ENCODE data around the gene TARBP1. TPM values are rescaled to one million over a fixed set of nuclear protein-coding genes. Genes with fewer than 3 reads are reported as not detected.
"Not testable (repeated sequence)": the region's sequence is repeated elsewhere in the genome, so short reads cannot be mapped to it uniquely, and the experiment has no call there.

Gene TARBP1
- 10 to 100 TPM; 54.7 to 61.1 TPM for total RNA-seq
- 10 to 100 TPM; 12.8 to 15.6 (median 13.2) TPM for polyA plus RNA-seq
- 116 to 197 (median 132) reads per million in 6 experiments for total RNA-seq

- DNase-seq (peak; percentile 66 to 87 (median 76)), ATAC-seq (peak; percentile 67 to 68)
- Mint-ChIP-seq H3K9me3 (no peaks in the 10 kb centered on the region), H3K27me3 (peaks cover 0 to 19% (median 6%) of the 10 kb centered on the region in 5 donors), H3K27ac (peak within 1 kb of the TSS; percentile 61 to 96 (median 92)), H3K36me3 (no peaks in the 10 kb centered on the region), H3K4me3 (peak within 1 kb of the TSS; percentile 81 to 93 (median 90)), H3K4me1 (peaks cover 14 to 42% (median 42%) of the 10 kb centered on the region in 4 donors)
- POLR2A ChIA-PET: interaction anchor here (0.6 to 3.2 kb wide), 15 partner anchors 8 to 1476 kb away, joined by 3 to 30 read pairs (median 3); partner anchors contain the start of genes B3GALNT2, COA6, IRF2BP2 and RBM34
These were observed at the start of gene TARBP1 for GRCh38 chr1:234478481-234479309. TSS of gene TARBP1 (minus strand) at chr1:234479179. CDS start at chr1:234479103, 76 bp downstream.

GRCh38 chr1:234528074-234528865 lies 49.3 kb upstream of the TARBP1 start:
- H3K9me3 Mint-ChIP-seq: no peaks in the 10 kb centered on the region
- POLR2A ChIA-PET: no interaction called here
- no peak overlapping the region for H3K4me3 Mint-ChIP-seq
- peaks cover 0 to 12% (median 6%) of the 10 kb centered on the region in 5 donors for H3K27me3 Mint-ChIP-seq
- no peak for DNase-seq
- peaks cover 3 to 14% (median 5%) of the 10 kb centered on the region in 4 donors for H3K4me1 Mint-ChIP-seq
- H3K36me3 Mint-ChIP-seq: no peaks in the 10 kb centered on the region
- ATAC-seq: no peak
- H3K27ac Mint-ChIP-seq: no peak overlapping the region

- no peaks in the 10 kb centered on the region for H3K9me3 Mint-ChIP-seq
- POLR2A ChIA-PET: no interaction called here
- H3K27ac Mint-ChIP-seq: no peak overlapping the region
- no peak for DNase-seq
- ATAC-seq: no peak
- no peak overlapping the region for H3K4me3 Mint-ChIP-seq
- H3K36me3 Mint-ChIP-seq: no peaks in the 10 kb centered on the region
- H3K4me1 Mint-ChIP-seq: peaks cover 4 to 14% (median 5%) of the 10 kb centered on the region in 4 donors
- H3K27me3 Mint-ChIP-seq: peaks cover 0 to 8% (median 4%) of the 10 kb centered on the region in 5 donors
These were observed 48.4 kb upstream of the TARBP1 start for GRCh38 chr1:234527346-234527745.

GRCh38 chr1:234526922-234527321 lies 47.9 kb upstream of the TARBP1 start:
- peaks cover 4 to 14% (median 5%) of the 10 kb centered on the region in 4 donors for H3K4me1 Mint-ChIP-seq
- H3K4me3 Mint-ChIP-seq: no peak overlapping the region
- peaks cover 0 to 5% (median 3%) of the 10 kb centered on the region in 5 donors for H3K27me3 Mint-ChIP-seq
- no peak overlapping the region for H3K27ac Mint-ChIP-seq
- POLR2A ChIA-PET: no interaction called here
- ATAC-seq (no peak), DNase-seq (no peak)
- no peaks in the 10 kb centered on the region for H3K9me3 Mint-ChIP-seq
- H3K36me3 Mint-ChIP-seq: no peaks in the 10 kb centered on the region

- peaks cover 0 to 6% (median 3%) of the 10 kb centered on the region in 5 donors for H3K27me3 Mint-ChIP-seq
- no peak overlapping the region for H3K4me3 Mint-ChIP-seq
These were observed 46.3 kb upstream of the TARBP1 start for GRCh38 chr1:234525099-234525799.

GRCh38 chr1:234521836-234522235 lies 42.9 kb upstream of the TARBP1 start:
- H3K9me3 Mint-ChIP-seq: no peaks in the 10 kb centered on the region
- H3K4me1 Mint-ChIP-seq: peaks cover 4 to 24% (median 5%) of the 10 kb centered on the region in 4 donors
- ATAC-seq: no peak
- no peaks in the 10 kb centered on the region for H3K36me3 Mint-ChIP-seq
- H3K27ac Mint-ChIP-seq: peak overlapping the region in 2 of 10 donors; percentile 44 to 82
- H3K27me3 Mint-ChIP-seq: peaks cover 0 to 9% (median 3%) of the 10 kb centered on the region in 5 donors
- no peak for DNase-seq
- POLR2A ChIA-PET: interaction anchor here (0.6 to 0.8 kb wide), 2 partner anchors 33 to 92 kb away, joined by 3 read pairs; no protein-coding TSS in a partner anchor
- H3K4me3 Mint-ChIP-seq: no peak overlapping the region

More at GRCh38 chr1:234525099-234525799, 46.3 kb upstream of the TARBP1 start:
- DNase-seq (no peak), ATAC-seq (no peak)
- Mint-ChIP-seq H3K4me1 (peaks cover 4 to 22% (median 5%) of the 10 kb centered on the region in 4 donors), H3K36me3 (no peaks in the 10 kb centered on the region), H3K27ac (peak overlapping the region in 2 of 10 donors; percentile 23 to 81), H3K9me3 (no peaks in the 10 kb centered on the region)
- POLR2A ChIA-PET: interaction anchor here (1.0 kb wide), 1 partner anchor 362 kb away, joined by 3 read pairs; no protein-coding TSS in a partner anchor

GRCh38 chr1:234520908-234521817 lies 42.2 kb upstream of the TARBP1 start:
- peak overlapping the region in 7 of 10 donors; percentile 15 to 82 (median 44) for H3K27ac Mint-ChIP-seq
- H3K36me3 Mint-ChIP-seq: no peaks in the 10 kb centered on the region
- ATAC-seq (no peak), DNase-seq (no peak)
- POLR2A ChIA-PET: interaction anchor here (0.8 kb wide), 1 partner anchor 33 kb away, joined by 3 read pairs; no protein-coding TSS in a partner anchor
- H3K27me3 Mint-ChIP-seq: peaks cover 0 to 6% (median 0%) of the 10 kb centered on the region in 5 donors
- no peaks in the 10 kb centered on the region for H3K9me3 Mint-ChIP-seq
- H3K4me1 Mint-ChIP-seq: peaks cover 4 to 24% (median 5%) of the 10 kb centered on the region in 4 donors
- no peak overlapping the region for H3K4me3 Mint-ChIP-seq

- Mint-ChIP-seq H3K27me3 (peaks cover 0 to 6% (median 0%) of the 10 kb centered on the region in 5 donors), H3K4me1 (peaks cover 0 to 16% (median under 1%) of the 10 kb centered on the region in 4 donors), H3K36me3 (no peaks in the 10 kb centered on the region), H3K4me3 (no peak overlapping the region), H3K9me3 (no peaks in the 10 kb centered on the region), H3K27ac (peak overlapping the region in 1 of 10 donors; percentile 22)
- ATAC-seq: no peak
- DNase-seq: no peak
- POLR2A ChIA-PET: no interaction called here
These were observed 40.5 kb upstream of the TARBP1 start for GRCh38 chr1:234519506-234519905.

- H3K4me1 Mint-ChIP-seq: peaks cover 0 to 16% (median under 1%) of the 10 kb centered on the region in 4 donors
- H3K9me3 Mint-ChIP-seq: no peaks in the 10 kb centered on the region
- H3K36me3 Mint-ChIP-seq: no peaks in the 10 kb centered on the region
- H3K4me3 Mint-ChIP-seq: no peak overlapping the region
- ATAC-seq (no peak), DNase-seq (no peak)
- POLR2A ChIA-PET: no interaction called here
- H3K27ac Mint-ChIP-seq: peak overlapping the region in 1 of 10 donors; percentile 22
- H3K27me3 Mint-ChIP-seq: peaks cover 0 to 6% (median 0%) of the 10 kb centered on the region in 5 donors
These were observed 39.9 kb upstream of the TARBP1 start for GRCh38 chr1:234518876-234519275.

GRCh38 chr1:234518086-234518485 lies 39.1 kb upstream of the TARBP1 start:
- POLR2A ChIA-PET, ATAC-seq, H3K4me3 Mint-ChIP-seq, H3K27me3 Mint-ChIP-seq, DNase-seq, H3K36me3 Mint-ChIP-seq, H3K9me3 Mint-ChIP-seq, H3K27ac Mint-ChIP-seq: not testable (repeated sequence)
- H3K4me1 Mint-ChIP-seq: peaks cover 0 to 16% (median under 1%) of the 10 kb centered on the region in 4 donors

GRCh38 chr1:234517110-234517802 lies 38.3 kb upstream of the TARBP1 start:
- Mint-ChIP-seq H3K27ac (no peak overlapping the region), H3K9me3 (no peaks in the 10 kb centered on the region), H3K27me3 (peaks cover 0 to 6% (median 1%) of the 10 kb centered on the region in 5 donors), H3K4me3 (no peak overlapping the region), H3K4me1 (peaks cover 0 to 22% (median 0%) of the 10 kb centered on the region in 4 donors), H3K36me3 (no peaks in the 10 kb centered on the region)
- POLR2A ChIA-PET: no interaction called here
- no peak for ATAC-seq
- DNase-seq: no peak

Data from naive thymus-derived CD8-positive, alpha-beta T cell (primary cell).